Thoracic aorta (tissue), 2 donors: Measurements from ENCODE around the gene ZNF365. TPM values are rescaled to one million over a fixed set of nuclear protein-coding genes. Genes with fewer than 3 reads are reported as not detected.

Source experiments
- ATAC-seq: fragments of 150-250 bp; one replicate; pipeline ENCODE4 v1.8.0; 2017; ENCODE audit warnings: low read depth; ENCODE audit not compliant: insufficient number of reproducible peaks, low FRiP score
- DNase-seq: peaks from one replicate; pipeline ENCODE4 v3.0.0-alpha.2; 2020; ENCODE audit warnings: low spot score
- H3K27ac ChIP-seq, 2 donors: fragments of 200-600 bp; sonication (generic); 1 replicate in 1 of 2; 2 replicates in 1 of 2; pipeline ENCODE4 v1.5.1; 2016; ENCODE audit warnings: mild to moderate bottlenecking in 2 of 2, moderate library complexity in 2 of 2
- H3K27me3 ChIP-seq: fragments of 200-600 bp; sonication (generic); replicated peaks from 2 replicates; pipeline ENCODE4 v1.6.0; 2016; ENCODE audit warnings: mild to moderate bottlenecking; ENCODE audit not compliant: insufficient read depth
- H3K36me3 ChIP-seq: fragments of 200-600 bp; sonication (generic); one replicate; pipeline ENCODE4 v1.5.1; 2016
- H3K4me1 ChIP-seq, 2 donors: fragments of 200-600 bp; sonication (generic); 1 replicate in 1 of 2; 2 replicates in 1 of 2; pipeline versions ENCODE4 v1.5.1 to v1.6.0; 2016; ENCODE audit warnings: low read depth in 2 of 2, mild to moderate bottlenecking in 1 of 2; ENCODE audit not compliant: control insufficient read depth in 1 of 2
- H3K4me3 ChIP-seq: fragments of 200-600 bp; sonication (generic); 2 replicates; pipeline ENCODE4 v1.5.1; 2016; ENCODE audit warnings: mild to moderate bottlenecking
- H3K9me3 ChIP-seq: fragments of 200-600 bp; sonication (generic); 2 replicates; pipeline ENCODE4 v1.5.1; 2016
- CTCF ChIP-seq: fragments of 200-600 bp; sonication (generic); IDR thresholded peaks from one replicate; pipeline ENCODE4 v1.5.1; 2019; ENCODE audit warnings: antibody characterized with exemption
- total RNA-seq, 2 donors: library from RNA; depleted of rRNA; stranded (reverse); fragments of >200 nt; gene quantifications; one replicate each; pipeline versions ENCODE4 v1.1.0 to v1.2.3, GENCODE V29; 2016

Gene ZNF365
- total RNA-seq, 2 donors from 2014 or later, result 2.2 to 6.4 TPM

- Histone ChIP-seq H3K27ac (no peak overlapping the region), H3K4me1 (no peaks in the 10 kb centered on the region), H3K9me3 (no peaks in the 10 kb centered on the region), H3K4me3 (no peak overlapping the region), H3K27me3 (no peaks in the 10 kb centered on the region), H3K36me3 (no peaks in the 10 kb centered on the region)
- no peak for DNase-seq
- no peak for TF ChIP-seq CTCF
- no peak for ATAC-seq
Observed at GRCh38 chr10:62333135-62333889, 40.9 kb upstream of the ZNF365 start.

GRCh38 chr10:62333988-62334682, 40.0 kb upstream of the ZNF365 start:
- ATAC-seq (no peak), DNase-seq (no peak)
- no peaks in the 10 kb centered on the region for H3K27me3 ChIP-seq
- no peaks in the 10 kb centered on the region for H3K36me3 ChIP-seq
- no peak for TF ChIP-seq CTCF
- H3K9me3 ChIP-seq, result no peaks in the 10 kb centered on the region
- no peak overlapping the region for H3K4me3 ChIP-seq
- H3K27ac ChIP-seq, result no peak overlapping the region
- no peaks in the 10 kb centered on the region for H3K4me1 ChIP-seq

- DNase-seq (no peak), ATAC-seq (no peak)
- no peak for TF ChIP-seq CTCF
Observed at GRCh38 chr10:62335326-62335725, 38.8 kb upstream of the ZNF365 start.

GRCh38 chr10:62336404-62336803, 37.8 kb upstream of the ZNF365 start:
- Histone ChIP-seq H3K27ac (no peak overlapping the region), H3K4me3 (no peak overlapping the region), H3K27me3 (no peaks in the 10 kb centered on the region), H3K9me3 (peaks cover 4% of the 10 kb centered on the region), H3K36me3 (no peaks in the 10 kb centered on the region), H3K4me1 (no peaks in the 10 kb centered on the region)
- no peak for TF ChIP-seq CTCF
- DNase-seq (no peak), ATAC-seq (no peak)

More at GRCh38 chr10:62335326-62335725, 38.8 kb upstream of the ZNF365 start:
- Histone ChIP-seq H3K27ac (no peak overlapping the region), H3K27me3 (no peaks in the 10 kb centered on the region), H3K4me3 (no peak overlapping the region), H3K36me3 (no peaks in the 10 kb centered on the region), H3K9me3 (no peaks in the 10 kb centered on the region), H3K4me1 (no peaks in the 10 kb centered on the region)

- DNase-seq (no peak), ATAC-seq (no peak)
- no peak for TF ChIP-seq CTCF
- H3K27ac ChIP-seq, result no peak overlapping the region
- H3K36me3 ChIP-seq, result no peaks in the 10 kb centered on the region
- peaks cover 6% of the 10 kb centered on the region for H3K9me3 ChIP-seq
- H3K4me1 ChIP-seq, result no peaks in the 10 kb centered on the region
- H3K27me3 ChIP-seq, result no peaks in the 10 kb centered on the region
- H3K4me3 ChIP-seq, result no peak overlapping the region
Observed at GRCh38 chr10:62341419-62341818, 32.8 kb upstream of the ZNF365 start.
